Small intestine (tissue), 7 donors: ENCODE results near the gene UGGT2. TPM values are rescaled to one million over a fixed set of nuclear protein-coding genes. Genes with fewer than 3 reads are reported as not detected.

Experiments used
- DNase-seq, 2 donors: peaks; one replicate each; pipeline versions ENCODE4 v3.0.0 to v3.0.0-alpha.2; 2013
- FAIRE-seq: peaks from 2 replicates; lab custom pipeline; 2012; peaks lifted over from hg19 to GRCh38; lab: Jason Lieb, UNC
- H3K27ac ChIP-seq, 3 donors: one replicate each; pipeline ENCODE4 v1.5.1; 2013; ENCODE audit warnings: low read length in 2 of 3, mild to moderate bottlenecking in 2 of 3, control low read depth in 1 of 3, inconsistent platforms in 1 of 3, low read depth in 1 of 3, moderate library complexity in 1 of 3
- H3K27me3 ChIP-seq, 3 donors: one replicate each; pipeline ENCODE4 v1.6.1; 2013; ENCODE audit warnings: low read length in 3 of 3, inconsistent platforms in 1 of 3; ENCODE audit not compliant: control insufficient read depth in 3 of 3, insufficient read depth in 3 of 3
- H3K36me3 ChIP-seq, 3 donors: one replicate each; pipeline ENCODE4 v1.6.1; 2013; ENCODE audit warnings: low read length in 3 of 3, inconsistent platforms in 1 of 3, low read depth in 1 of 3, mild to moderate bottlenecking in 1 of 3, moderate library complexity in 1 of 3; ENCODE audit not compliant: control insufficient read depth in 3 of 3, insufficient read depth in 2 of 3
- H3K4me1 ChIP-seq, 3 donors: one replicate each; pipeline ENCODE4 v1.6.1; 2013; ENCODE audit warnings: low read length in 2 of 3, inconsistent platforms in 1 of 3, low read depth in 1 of 3, mild to moderate bottlenecking in 1 of 3, moderate library complexity in 1 of 3; ENCODE audit not compliant: control insufficient read depth in 3 of 3, insufficient read depth in 2 of 3
- H3K4me3 ChIP-seq, 3 donors: one replicate each; pipeline ENCODE4 v1.5.1; 2013; ENCODE audit warnings: low read length in 3 of 3, control low read depth in 1 of 3, inconsistent platforms in 1 of 3, low read depth in 1 of 3, mild to moderate bottlenecking in 1 of 3, moderate library complexity in 1 of 3
- H3K9me3 ChIP-seq, 2 donors: one replicate each; pipeline ENCODE4 v1.6.1; 2013; ENCODE audit warnings: low read depth in 1 of 2, low read length in 1 of 2; ENCODE audit not compliant: control insufficient read depth in 2 of 2, insufficient read depth in 1 of 2
- WGBS, 3 donors: extraction: QIAGEN DNeasy Blood & Tissue Kit; methylation state at CpG; one replicate each; pipeline ENCODE4 v1.1.7; 2013; 5-methylcytosine and 5-hydroxymethylcytosine counted together
- polyA plus RNA-seq, 4 donors: library from polyadenylated mRNA; stranded (reverse) in 3 of 4; unstranded in 1 of 4; fragments of 200-250 nt in 3 of 4; fragments of 120-200 nt in 1 of 4; gene quantifications; one replicate each; pipeline versions ENCODE4 v1.2.1 to v1.2.3, GENCODE V29; 2013
- donor health status: healthy with polysubstance abuse.
- donor health status: control.
- donor health status: control.
- donor health status: Bipolar disorder and iron deficiency.
- donor health status: healthy.

Gene UGGT2
- polyA plus RNA-seq, 4 donors = 1.6 to 22.8 (median 5.3) TPM

GRCh38 chr13:96089749-96090239 is 36.6 kb upstream of the UGGT2 start, which contains the start of gene HS6ST3:
TSS of gene HS6ST3 (plus strand) at chr13:96090107.
- H3K36me3 ChIP-seq = no peaks in the 10 kb centered on the region
- H3K27me3 ChIP-seq = peaks cover 11 to 37% (median 20%) of the 10 kb centered on the region in 3 donors
- H3K4me3 ChIP-seq = peak within 1 kb of the TSS in 2 of 3 donors; percentile 48 to 52
- H3K27ac ChIP-seq = no peak within 1 kb of the TSS
- no peaks in the 10 kb centered on the region for H3K9me3 ChIP-seq
- FAIRE-seq (no peak), DNase-seq (peak in 1 of 2 donors; percentile 48)
- WGBS, 3 donors = 1 to 2% (median 1%) methylated on average over 33 to 35 of the region's 35 CpGs
- H3K4me1 ChIP-seq = no peaks in the 10 kb centered on the region

- Histone ChIP-seq H3K4me1 (no peaks in the 10 kb centered on the region), H3K27ac (no peak overlapping the region), H3K36me3 (no peaks in the 10 kb centered on the region), H3K9me3 (no peaks in the 10 kb centered on the region), H3K27me3 (peaks cover 11 to 32% (median 22%) of the 10 kb centered on the region in 3 donors), H3K4me3 (no peak overlapping the region)
- FAIRE-seq (no peak), DNase-seq (no peak)
- WGBS, 3 donors = 50 to 68% (median 66%) methylated on average over 4 of the region's 4 CpGs
These were observed 35.9 kb upstream of the UGGT2 start for GRCh38 chr13:96089139-96089538.

- DNase-seq = no peak
- no peak for FAIRE-seq
- Histone ChIP-seq H3K27ac (no peak overlapping the region), H3K4me1 (no peaks in the 10 kb centered on the region), H3K9me3 (no peaks in the 10 kb centered on the region), H3K4me3 (no peak overlapping the region), H3K36me3 (no peaks in the 10 kb centered on the region), H3K27me3 (peaks cover 11 to 22% (median 17%) of the 10 kb centered on the region in 3 donors)
- WGBS, 3 donors = 92 to 97% (median 94%) methylated on average over 1 of the region's 1 CpG
These were observed 33.5 kb upstream of the UGGT2 start for GRCh38 chr13:96086736-96087135.

- no peak for FAIRE-seq
- Histone ChIP-seq H3K9me3 (no peaks in the 10 kb centered on the region), H3K4me3 (no peak overlapping the region), H3K27me3 (peaks cover 0 to 3% (median 0%) of the 10 kb centered on the region in 3 donors), H3K36me3 (no peaks in the 10 kb centered on the region), H3K27ac (no peak overlapping the region), H3K4me1 (no peaks in the 10 kb centered on the region)
- DNase-seq = no peak
These were observed 29.4 kb upstream of the UGGT2 start for GRCh38 chr13:96082640-96083039.

- H3K36me3 ChIP-seq = no peaks in the 10 kb centered on the region
- H3K4me3 ChIP-seq = no peak overlapping the region
- no peaks in the 10 kb centered on the region for H3K4me1 ChIP-seq
- no peak overlapping the region for H3K27ac ChIP-seq
- peaks cover 0 to 3% (median 0%) of the 10 kb centered on the region in 3 donors for H3K27me3 ChIP-seq
- WGBS, 3 donors = 11 to 39% (median 21%) methylated on average over 2 of the region's 2 CpGs
- no peak for FAIRE-seq
- H3K9me3 ChIP-seq = no peaks in the 10 kb centered on the region
- DNase-seq = peak; percentile 5
These were observed 28.7 kb upstream of the UGGT2 start for GRCh38 chr13:96081888-96082287.

- H3K27me3 ChIP-seq = peaks cover 0 to 3% (median 0%) of the 10 kb centered on the region in 3 donors
- H3K4me1 ChIP-seq = no peaks in the 10 kb centered on the region
- H3K27ac ChIP-seq = no peak overlapping the region
- H3K9me3 ChIP-seq = no peaks in the 10 kb centered on the region
- WGBS, 3 donors = 87 to 94% (median 91%) methylated on average over 5 of the region's 5 CpGs
- H3K4me3 ChIP-seq = no peak overlapping the region
- H3K36me3 ChIP-seq = no peaks in the 10 kb centered on the region
- FAIRE-seq (no peak), DNase-seq (no peak)
These were observed 27.5 kb upstream of the UGGT2 start for GRCh38 chr13:96080676-96081075.

GRCh38 chr13:96075953-96076543 is 22.8 kb upstream of the UGGT2 start:
- no peak for FAIRE-seq

GRCh38 chr13:96072392-96072791 is 19.2 kb upstream of the UGGT2 start:
- no peak for DNase-seq
- Histone ChIP-seq H3K27me3 (peaks cover 0 to 2% (median 0%) of the 10 kb centered on the region in 3 donors), H3K27ac (no peak overlapping the region), H3K9me3 (no peaks in the 10 kb centered on the region), H3K4me1 (no peaks in the 10 kb centered on the region), H3K36me3 (no peaks in the 10 kb centered on the region), H3K4me3 (no peak overlapping the region)
- FAIRE-seq = no peak
- 81 to 92% (median 88%) methylated on average over 3 of the region's 3 CpGs for WGBS, 3 donors

More at GRCh38 chr13:96075953-96076543, 22.8 kb upstream of the UGGT2 start:
- 70 to 90% (median 73%) methylated on average over 3 of the region's 3 CpGs for WGBS, 3 donors
- Histone ChIP-seq H3K4me3 (no peak overlapping the region), H3K27ac (no peak overlapping the region), H3K4me1 (no peaks in the 10 kb centered on the region), H3K36me3 (no peaks in the 10 kb centered on the region), H3K27me3 (peaks cover 0 to 2% (median 0%) of the 10 kb centered on the region in 3 donors), H3K9me3 (no peaks in the 10 kb centered on the region)
- peak; percentile 5 to 31 for DNase-seq
